Left ventricle myocardium inferior (tissue), 1 donor: ENCODE results near the gene MMP8. TPM values are rescaled to one million over a fixed set of nuclear protein-coding genes. Genes with fewer than 3 reads are reported as not detected.

Experiments
- DNase-seq: peaks from one replicate; pipeline ENCODE4 v3.0.0-alpha.2; 2020
- H3K27ac ChIP-seq: fragments of 200-600 bp; replicated peaks from 2 replicates; pipeline ENCODE4 v1.8.0; 2021
- H3K27me3 ChIP-seq: fragments of 200-600 bp; 2 replicates; pipeline ENCODE4 v1.8.0; 2021; ENCODE audit warnings: low read depth
- H3K36me3 ChIP-seq: fragments of 200-600 bp; 2 replicates; pipeline ENCODE4 v1.8.0; 2021
- H3K4me1 ChIP-seq: fragments of 200-600 bp; 2 replicates; pipeline ENCODE4 v1.8.0; 2021
- H3K4me3 ChIP-seq: fragments of 200-600 bp; 2 replicates; pipeline ENCODE4 v1.8.0; 2021; ENCODE audit warnings: mild to moderate bottlenecking, moderate library complexity
- H3K9me3 ChIP-seq: fragments of 200-600 bp; replicated peaks from 2 replicates; pipeline ENCODE4 v1.8.0; 2021
- intact Hi-C: fragments of 100-400 bp; cut with micrococcal nuclease; formaldehyde crosslinking; loops from one replicate; pipeline ENCODE4 v1.11.0; 2022
- long read RNA-seq: library from polyadenylated mRNA; unstranded; transcript quantifications from one replicate; pipeline ENCODE4 v2.0.0, GENCODE V29; 2021
- total RNA-seq: library from RNA; stranded (reverse); fragmentation: NEBNext Ultra II Directional; extraction: Animal tissue kit (Norgen Biotek cat#: 25700); gene quantifications from one replicate; pipeline ENCODE4 v1.2.1, GENCODE V29; 2021
- TF ChIP-seq, protein P1 (sequence below): fragments of 200-600 bp; IDR thresholded peaks from 2 replicates; pipeline ENCODE4 v1.8.0; 2021; ENCODE audit warnings: antibody characterized with exemption, mild to moderate bottlenecking, borderline replicate concordance
- donor health status: DM: no; HTN: yes; CAD: no; lungs with severe emphysema.

Gene MMP8, protein sequence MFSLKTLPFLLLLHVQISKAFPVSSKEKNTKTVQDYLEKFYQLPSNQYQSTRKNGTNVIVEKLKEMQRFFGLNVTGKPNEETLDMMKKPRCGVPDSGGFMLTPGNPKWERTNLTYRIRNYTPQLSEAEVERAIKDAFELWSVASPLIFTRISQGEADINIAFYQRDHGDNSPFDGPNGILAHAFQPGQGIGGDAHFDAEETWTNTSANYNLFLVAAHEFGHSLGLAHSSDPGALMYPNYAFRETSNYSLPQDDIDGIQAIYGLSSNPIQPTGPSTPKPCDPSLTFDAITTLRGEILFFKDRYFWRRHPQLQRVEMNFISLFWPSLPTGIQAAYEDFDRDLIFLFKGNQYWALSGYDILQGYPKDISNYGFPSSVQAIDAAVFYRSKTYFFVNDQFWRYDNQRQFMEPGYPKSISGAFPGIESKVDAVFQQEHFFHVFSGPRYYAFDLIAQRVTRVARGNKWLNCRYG
- not detected for total RNA-seq
- long read RNA-seq, result 0 reads

DNA sequence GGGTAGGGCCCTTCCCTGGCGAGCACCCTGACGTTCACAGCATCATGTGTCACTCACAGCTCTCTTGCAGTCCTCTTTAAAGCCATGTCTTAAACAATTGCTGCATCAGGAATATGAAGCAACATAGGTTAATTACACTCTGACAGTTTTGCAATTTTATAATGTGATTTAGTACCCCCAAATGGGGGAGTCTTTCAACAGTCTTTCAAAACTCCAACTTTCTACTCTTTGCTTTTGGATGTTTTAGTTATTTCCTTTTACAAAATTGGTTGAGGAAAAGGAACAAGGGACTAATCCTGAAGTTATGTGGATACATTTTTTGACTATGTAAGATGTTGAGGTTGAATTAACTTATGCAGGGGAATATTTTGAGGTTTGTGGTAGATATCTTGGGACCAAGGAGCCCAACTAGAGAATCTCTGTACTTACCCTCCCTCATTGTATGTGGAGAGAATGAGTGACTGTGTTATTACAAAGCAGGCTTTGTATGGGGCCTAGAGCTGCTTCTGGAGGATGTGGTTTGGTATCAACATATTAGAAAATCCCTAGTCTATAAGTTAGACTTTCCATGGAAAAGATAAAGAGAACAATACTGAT lies at the start of gene MMP8:
MMP8 (minus strand) TSS at position 51 of the 597 bp plus-strand sequence. CDS start 99 bp downstream, outside the sequence.
- Histone ChIP-seq H3K4me1 (no peaks in the 10 kb centered on the region), H3K27me3 (no peaks in the 10 kb centered on the region), H3K27ac (no peak within 1 kb of the TSS), H3K9me3 (peaks cover 14% of the 10 kb centered on the region), H3K4me3 (no peak within 1 kb of the TSS), H3K36me3 (no peaks in the 10 kb centered on the region)
- no peak for DNase-seq
- TF ChIP-seq, protein P1, sequence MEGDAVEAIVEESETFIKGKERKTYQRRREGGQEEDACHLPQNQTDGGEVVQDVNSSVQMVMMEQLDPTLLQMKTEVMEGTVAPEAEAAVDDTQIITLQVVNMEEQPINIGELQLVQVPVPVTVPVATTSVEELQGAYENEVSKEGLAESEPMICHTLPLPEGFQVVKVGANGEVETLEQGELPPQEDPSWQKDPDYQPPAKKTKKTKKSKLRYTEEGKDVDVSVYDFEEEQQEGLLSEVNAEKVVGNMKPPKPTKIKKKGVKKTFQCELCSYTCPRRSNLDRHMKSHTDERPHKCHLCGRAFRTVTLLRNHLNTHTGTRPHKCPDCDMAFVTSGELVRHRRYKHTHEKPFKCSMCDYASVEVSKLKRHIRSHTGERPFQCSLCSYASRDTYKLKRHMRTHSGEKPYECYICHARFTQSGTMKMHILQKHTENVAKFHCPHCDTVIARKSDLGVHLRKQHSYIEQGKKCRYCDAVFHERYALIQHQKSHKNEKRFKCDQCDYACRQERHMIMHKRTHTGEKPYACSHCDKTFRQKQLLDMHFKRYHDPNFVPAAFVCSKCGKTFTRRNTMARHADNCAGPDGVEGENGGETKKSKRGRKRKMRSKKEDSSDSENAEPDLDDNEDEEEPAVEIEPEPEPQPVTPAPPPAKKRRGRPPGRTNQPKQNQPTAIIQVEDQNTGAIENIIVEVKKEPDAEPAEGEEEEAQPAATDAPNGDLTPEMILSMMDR, result no peak
- intact Hi-C loops, result no loop called here

DNA sequence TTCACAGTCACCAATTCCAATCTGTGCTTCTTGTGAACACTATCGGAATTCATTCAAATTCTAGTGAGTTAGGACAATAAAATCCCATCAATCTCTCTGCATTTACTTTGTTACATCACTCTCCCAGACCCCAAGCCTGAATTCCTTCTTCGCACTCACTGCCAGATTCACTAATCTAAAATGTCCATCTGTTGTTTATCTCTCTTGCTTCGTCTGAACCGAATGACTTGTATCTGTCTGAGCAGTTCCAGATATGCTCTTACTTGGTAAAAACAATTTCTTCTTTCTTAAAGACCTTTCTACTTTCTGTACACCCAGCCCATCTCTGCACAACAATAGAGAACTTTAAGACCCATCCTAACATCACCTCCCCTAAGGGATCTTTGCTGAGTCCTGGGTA lies 48.6 kb upstream of the MMP8 start:
- TF ChIP-seq, protein P1, result no peak
- H3K9me3 ChIP-seq, result no peaks in the 10 kb centered on the region
- H3K27ac ChIP-seq, result no peak overlapping the region
- no peaks in the 10 kb centered on the region for H3K27me3 ChIP-seq
- H3K4me1 ChIP-seq, result no peaks in the 10 kb centered on the region
- H3K4me3 ChIP-seq, result no peak overlapping the region
- no peak for DNase-seq
- intact Hi-C loops, result no loop called here
- H3K36me3 ChIP-seq, result no peaks in the 10 kb centered on the region

DNA sequence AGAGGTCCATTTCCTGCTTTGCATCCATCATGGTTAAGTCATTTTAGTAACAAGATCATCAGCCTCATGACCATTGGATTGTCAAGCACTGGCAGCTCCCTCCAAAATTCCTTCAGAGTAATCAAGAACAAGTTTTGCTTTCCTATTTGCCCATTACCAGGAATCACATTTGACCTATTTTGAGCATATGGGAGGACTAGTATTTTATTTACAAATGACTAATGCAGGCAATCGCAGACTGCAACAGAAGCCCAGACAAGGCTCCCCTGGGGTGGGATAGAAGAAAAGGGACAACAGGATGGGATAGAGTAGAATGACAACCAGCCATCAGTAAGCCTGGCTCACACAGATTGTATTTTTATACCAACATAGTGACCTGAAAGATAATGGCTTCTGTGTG lies 46.6 kb upstream of the MMP8 start:
- intact Hi-C loops, result no loop called here
- Histone ChIP-seq H3K36me3 (no peaks in the 10 kb centered on the region), H3K4me3 (no peak overlapping the region), H3K27ac (no peak overlapping the region), H3K9me3 (no peaks in the 10 kb centered on the region), H3K4me1 (no peaks in the 10 kb centered on the region), H3K27me3 (no peaks in the 10 kb centered on the region)
- TF ChIP-seq, protein P1, result no peak
- no peak for DNase-seq

DNA sequence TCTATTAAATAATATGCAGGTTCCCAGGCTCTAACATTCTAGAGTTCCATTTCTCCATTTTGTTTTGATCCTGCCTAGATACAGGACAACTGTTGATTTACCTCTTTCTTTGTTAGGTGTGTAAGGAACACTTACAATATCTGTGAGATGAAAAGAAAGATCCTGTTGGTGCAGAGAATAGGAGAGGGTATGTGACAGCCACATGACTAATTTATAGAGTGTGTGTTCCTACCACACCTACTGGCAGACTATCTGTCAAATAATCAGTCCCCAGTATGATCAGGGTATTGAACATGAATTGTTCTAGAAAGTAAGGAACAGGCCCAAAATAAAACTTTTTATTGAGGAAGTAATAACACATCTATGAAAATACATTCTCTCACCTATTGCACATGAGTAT lies 45.4 kb upstream of the MMP8 start:
- no peak overlapping the region for H3K27ac ChIP-seq
- H3K4me3 ChIP-seq, result no peak overlapping the region
- H3K27me3 ChIP-seq, result no peaks in the 10 kb centered on the region
- TF ChIP-seq, protein P1, result no peak
- DNase-seq, result no peak
- H3K9me3 ChIP-seq, result no peaks in the 10 kb centered on the region
- H3K4me1 ChIP-seq, result no peaks in the 10 kb centered on the region
- intact Hi-C loops, result no loop called here
- H3K36me3 ChIP-seq, result no peaks in the 10 kb centered on the region

DNA sequence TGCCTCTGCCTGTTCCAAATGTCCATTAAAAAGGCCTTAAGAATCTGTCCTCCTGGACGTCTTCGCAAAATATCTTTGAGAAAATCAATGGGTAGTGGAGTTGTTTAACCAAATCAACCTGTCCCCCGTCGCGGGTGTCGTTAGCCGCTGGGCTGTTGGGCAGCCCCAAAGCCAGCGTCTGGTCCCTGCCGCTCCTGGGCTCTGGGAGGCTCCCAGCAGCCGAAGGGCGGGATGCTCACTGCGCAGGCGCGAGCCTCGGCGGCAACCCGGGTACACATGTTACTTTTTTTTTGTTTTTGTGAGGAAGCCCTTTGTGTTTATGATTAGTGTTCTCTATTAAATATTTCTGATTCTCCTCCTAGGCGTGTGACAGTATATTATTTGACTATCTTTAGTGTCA lies 43.0 kb upstream of the MMP8 start:
- no peaks in the 10 kb centered on the region for H3K27me3 ChIP-seq

More for the DNA sequence above, 43.0 kb upstream of the MMP8 start:
- intact Hi-C loops, result no loop called here
- no peaks in the 10 kb centered on the region for H3K4me1 ChIP-seq
- H3K27ac ChIP-seq, result no peak overlapping the region
- no peaks in the 10 kb centered on the region for H3K36me3 ChIP-seq
- DNase-seq, result no peak
- no peaks in the 10 kb centered on the region for H3K9me3 ChIP-seq
- no peak overlapping the region for H3K4me3 ChIP-seq
- TF ChIP-seq, protein P1, result no peak
